Stomach (tissue), 4 donors: ENCODE results near the gene ATP8A1.

Source experiments
- CTCF ChIP-seq, 7 experiments: fragments of 450-650 bp in 4 of 7; fragments of 200-600 bp in 3 of 7; sonication (generic) in 3 of 7; IDR thresholded peaks; one replicate each; pipeline ENCODE4 v1.5.1; 2016 to 2019; ENCODE audit warnings: antibody characterized with exemption in 7 of 7, control low read depth in 2 of 7, mild to moderate bottlenecking in 1 of 7
- POLR2A ChIP-seq, 4 donors: fragments of 450-650 bp; IDR thresholded peaks; one replicate each; pipeline ENCODE4 v1.6.1; 2016; ENCODE audit warnings: antibody characterized with exemption in 4 of 4, control low read depth in 2 of 4, mild to moderate bottlenecking in 1 of 4, moderate library complexity in 1 of 4
- POLR2AphosphoS5 ChIP-seq, 3 donors: sonication (generic); formaldehyde crosslinking; IDR thresholded peaks; one replicate each; pipeline ENCODE4 v1.6.1; 2016; ENCODE audit warnings: antibody characterized with exemption in 3 of 3

- TF ChIP-seq CTCF (IDR thresholded peaks at IDR 0.05) (no peak), POLR2A (IDR thresholded peaks at IDR 0.05) (no peak), POLR2AphosphoS5 (IDR thresholded peaks at IDR 0.05) (no peak)
Measured at GRCh38 chr4:42655921-42656678, 805 bp downstream of the ATP8A1 start.
